ENCODE data around the gene C15orf39.
"Not testable (repeated sequence)": the region's sequence is repeated elsewhere in the genome, so short reads cannot be mapped to it uniquely, and the experiment has no call there.

Gene C15orf39

DNA sequence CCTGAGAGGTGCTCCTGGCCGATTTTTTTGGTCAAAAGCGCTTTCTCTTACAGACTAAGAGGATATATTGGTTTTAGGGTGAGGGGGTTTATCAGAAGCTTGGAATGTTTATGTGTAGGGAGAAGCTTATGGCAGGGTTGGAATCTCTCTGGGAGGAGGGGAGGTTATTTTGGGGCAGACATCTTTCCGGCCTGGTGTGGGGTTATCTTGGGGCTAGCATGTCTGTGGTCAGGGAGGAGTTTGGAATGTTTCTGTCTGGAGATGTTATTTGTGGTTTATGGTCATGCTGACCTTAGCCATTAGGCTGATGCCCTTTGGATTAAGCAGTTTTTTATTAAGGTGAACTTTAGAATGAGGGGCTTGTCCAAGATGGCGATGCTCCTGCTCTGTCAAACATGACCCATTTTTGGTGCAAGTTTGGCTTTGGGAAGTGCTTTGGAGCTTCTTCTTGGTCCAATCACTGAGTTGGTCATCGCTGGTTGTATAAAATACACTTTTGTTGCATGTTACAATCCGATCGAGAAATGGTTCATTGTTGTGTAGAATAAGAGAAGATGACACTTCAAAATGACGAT is 35.1 kb upstream of the C15orf39 start:
- H3K4me1 Mint-ChIP-seq (ENCODE audit: low read depth) = peaks cover 33% of the 10 kb centered on the region
- not testable (repeated sequence) for DNase-seq; H3K27me3 Mint-ChIP-seq; H3K9me3 Mint-ChIP-seq; H3K27ac Mint-ChIP-seq; H3K36me3 Mint-ChIP-seq (ENCODE audit: low read depth); H3K4me3 Mint-ChIP-seq

DNA sequence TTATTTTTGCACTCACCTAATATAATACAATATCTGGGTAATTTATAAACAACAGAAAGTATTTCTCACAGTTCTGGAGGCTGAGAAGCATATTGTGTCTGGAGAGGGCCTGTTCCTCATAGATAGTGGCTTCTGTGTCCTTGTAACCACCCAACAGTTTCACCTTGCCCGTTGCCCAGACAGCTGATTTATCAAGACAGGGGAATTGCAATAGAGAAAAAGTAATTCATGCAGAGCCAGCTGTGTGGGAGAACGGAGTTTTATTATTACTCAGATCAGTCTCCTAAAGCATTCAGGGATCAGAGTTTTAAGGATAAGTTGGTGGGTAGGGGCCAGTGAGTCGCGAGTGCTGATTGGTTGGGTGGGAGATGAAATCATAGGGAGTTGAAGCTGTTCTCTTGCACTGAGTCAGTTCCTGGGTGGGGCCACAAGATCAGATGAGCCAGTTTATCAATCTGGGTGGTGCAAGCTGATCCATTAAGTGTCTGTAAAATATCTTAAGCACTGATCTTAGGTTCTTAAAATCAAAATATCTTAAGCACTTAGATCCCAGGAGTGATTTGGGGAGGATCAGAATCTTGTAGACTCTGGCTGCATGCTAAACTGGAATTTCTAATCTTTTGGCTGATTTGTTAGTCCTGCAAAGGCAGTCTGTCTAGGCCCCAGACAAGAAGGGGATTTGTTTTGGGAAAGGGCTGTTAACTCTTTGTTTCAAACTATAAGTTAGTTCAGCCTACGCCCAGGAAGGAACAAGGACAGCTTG is 33.9 kb upstream of the C15orf39 start:
- Mint-ChIP-seq H3K4me3 (no peak overlapping the region), H3K4me1 (ENCODE audit: low read depth) (peaks cover 41% of the 10 kb centered on the region), H3K27me3 (no peaks in the 10 kb centered on the region), H3K9me3 (no peaks in the 10 kb centered on the region), H3K27ac (no peak overlapping the region), H3K36me3 (ENCODE audit: low read depth) (no peaks in the 10 kb centered on the region)
- DNase-seq = no peak

DNA sequence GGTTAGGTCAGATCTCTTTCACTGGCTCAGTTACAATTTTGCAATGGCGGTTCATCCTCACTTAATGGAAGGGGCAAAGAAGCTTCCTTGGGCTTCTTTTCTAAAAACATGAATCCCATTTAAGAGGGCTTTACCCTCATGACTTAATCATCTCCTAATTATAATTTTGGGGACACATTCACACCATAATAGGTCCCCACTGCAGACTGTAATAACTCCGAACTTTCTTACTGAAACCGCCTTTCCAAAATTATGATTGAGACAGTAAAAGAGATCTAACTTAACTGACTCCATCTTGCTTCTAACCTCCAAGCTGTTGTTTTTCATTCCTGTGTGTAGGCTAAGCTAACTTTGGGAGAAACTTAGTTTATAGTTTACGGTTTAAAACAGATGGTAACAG is 33.3 kb upstream of the C15orf39 start:
- no peak for DNase-seq
- Mint-ChIP-seq H3K9me3 (no peaks in the 10 kb centered on the region), H3K4me3 (no peak overlapping the region), H3K27ac (no peak overlapping the region), H3K4me1 (ENCODE audit: low read depth) (peaks cover 41% of the 10 kb centered on the region), H3K27me3 (no peaks in the 10 kb centered on the region), H3K36me3 (ENCODE audit: low read depth) (no peaks in the 10 kb centered on the region)

DNA sequence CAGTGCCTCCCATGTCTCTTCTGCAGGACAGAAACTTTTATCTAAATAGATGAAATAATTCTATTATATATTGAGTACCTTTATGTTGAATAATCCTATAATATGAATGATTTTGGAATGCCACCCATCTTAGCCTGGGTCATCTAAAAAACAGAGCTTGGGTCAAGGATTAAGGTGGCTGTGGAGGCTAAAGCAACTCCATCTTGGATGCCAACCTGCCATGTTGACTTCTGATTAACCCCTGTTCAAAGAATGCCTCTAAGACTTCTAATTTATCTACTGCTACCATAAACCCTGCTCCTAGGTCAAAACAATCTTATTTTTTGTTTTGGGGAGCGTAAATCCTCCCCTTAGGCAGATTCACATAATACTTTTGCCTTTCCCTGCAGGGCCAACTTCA is 31.5 kb upstream of the C15orf39 start:
- no peak overlapping the region for H3K4me3 Mint-ChIP-seq
- H3K27ac Mint-ChIP-seq = no peak overlapping the region
- H3K4me1 Mint-ChIP-seq (ENCODE audit: low read depth) = peaks cover 41% of the 10 kb centered on the region
- no peaks in the 10 kb centered on the region for H3K27me3 Mint-ChIP-seq
- DNase-seq = no peak
- H3K36me3 Mint-ChIP-seq (ENCODE audit: low read depth) = no peaks in the 10 kb centered on the region
- no peaks in the 10 kb centered on the region for H3K9me3 Mint-ChIP-seq

DNA sequence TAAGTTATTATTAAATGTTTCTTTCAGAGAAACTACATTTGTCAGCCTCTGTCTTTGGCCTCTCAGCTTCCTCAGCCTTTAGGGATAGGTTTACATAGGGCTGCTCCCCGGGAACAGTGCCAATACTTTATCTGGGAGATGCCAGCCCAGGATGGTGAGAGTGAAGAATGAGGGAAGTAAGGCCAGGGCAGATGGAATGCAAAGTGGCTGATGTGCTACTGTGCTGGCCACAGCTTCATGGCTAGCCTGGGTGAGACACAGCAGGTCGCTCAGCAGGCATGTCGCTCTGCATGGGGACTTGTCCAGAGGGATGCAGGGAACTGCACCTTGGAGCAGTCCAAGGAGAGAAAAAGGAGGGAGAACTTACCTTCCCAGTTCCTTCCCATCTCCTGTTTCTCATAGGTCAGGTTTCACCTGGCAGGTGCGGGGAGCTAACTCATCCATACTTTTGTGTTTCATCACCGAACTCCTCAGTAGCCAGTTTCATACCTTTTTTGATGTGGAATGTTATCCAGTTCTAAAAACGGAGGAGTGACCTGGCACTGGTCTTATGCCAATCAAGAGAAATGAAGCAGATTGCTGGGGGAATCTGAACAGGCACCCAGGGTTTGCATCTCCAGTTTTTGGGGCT is 30.9 kb upstream of the C15orf39 start:
- peaks cover 41% of the 10 kb centered on the region for H3K4me1 Mint-ChIP-seq (ENCODE audit: low read depth)
- no peaks in the 10 kb centered on the region for H3K27me3 Mint-ChIP-seq
- DNase-seq = no peak
- no peaks in the 10 kb centered on the region for H3K9me3 Mint-ChIP-seq
- H3K4me3 Mint-ChIP-seq = no peak overlapping the region
- no peak overlapping the region for H3K27ac Mint-ChIP-seq
- H3K36me3 Mint-ChIP-seq (ENCODE audit: low read depth) = no peaks in the 10 kb centered on the region

DNA sequence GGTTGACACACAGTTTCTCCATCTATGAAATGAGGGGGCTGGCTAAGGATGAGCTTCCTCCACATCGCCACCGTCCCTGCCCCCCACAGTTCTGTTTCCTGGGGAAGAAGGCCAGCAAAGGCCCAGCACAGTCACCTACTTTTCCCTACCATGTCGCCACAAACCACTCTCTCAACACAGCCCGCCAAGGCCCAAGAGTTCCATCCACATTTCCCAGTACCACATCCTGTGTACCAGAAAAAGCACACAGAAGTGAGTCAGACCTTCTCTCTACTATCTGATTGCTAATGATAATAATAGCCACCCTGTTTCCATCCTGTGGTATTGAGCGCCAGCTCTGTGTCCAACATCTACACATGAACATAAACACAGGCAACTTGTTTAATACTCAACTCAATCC is 30.3 kb upstream of the C15orf39 start:
- no peak for DNase-seq
- Mint-ChIP-seq H3K9me3 (no peaks in the 10 kb centered on the region), H3K4me3 (no peak overlapping the region), H3K27ac (peak overlapping the region; percentile 9), H3K27me3 (peaks cover 2% of the 10 kb centered on the region), H3K4me1 (ENCODE audit: low read depth) (peaks cover 41% of the 10 kb centered on the region), H3K36me3 (ENCODE audit: low read depth) (no peaks in the 10 kb centered on the region)

DNA sequence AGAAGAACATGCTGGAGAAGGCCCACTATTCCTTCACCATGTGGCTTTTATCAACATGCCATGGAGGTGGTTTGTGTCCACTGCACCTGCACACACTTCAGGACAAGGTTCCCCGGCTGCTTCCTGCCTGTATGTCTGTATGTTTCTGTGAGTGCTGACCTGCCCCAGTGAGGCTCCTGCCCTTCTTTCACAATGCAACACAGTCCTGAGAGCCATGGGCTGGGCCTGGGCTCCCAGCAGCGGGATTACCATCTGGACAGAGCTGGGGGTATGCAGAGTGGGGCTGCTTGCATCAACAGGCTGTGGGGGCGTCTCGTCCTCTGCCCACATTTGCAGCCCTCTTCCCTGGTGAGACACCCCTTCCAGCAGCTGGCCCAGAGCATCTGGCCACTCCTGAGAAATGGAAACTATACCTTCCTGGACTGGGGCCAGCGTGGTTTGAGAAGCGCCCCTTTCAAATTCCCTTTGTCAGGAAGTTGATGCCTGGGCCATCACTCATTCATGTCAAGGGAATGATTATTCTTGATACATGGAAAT is 29.3 kb upstream of the C15orf39 start:
- Mint-ChIP-seq H3K9me3 (no peaks in the 10 kb centered on the region), H3K4me3 (no peak overlapping the region), H3K36me3 (ENCODE audit: low read depth) (no peaks in the 10 kb centered on the region), H3K4me1 (ENCODE audit: low read depth) (peaks cover 41% of the 10 kb centered on the region), H3K27ac (no peak overlapping the region), H3K27me3 (peaks cover 11% of the 10 kb centered on the region)
- no peak for DNase-seq

DNA sequence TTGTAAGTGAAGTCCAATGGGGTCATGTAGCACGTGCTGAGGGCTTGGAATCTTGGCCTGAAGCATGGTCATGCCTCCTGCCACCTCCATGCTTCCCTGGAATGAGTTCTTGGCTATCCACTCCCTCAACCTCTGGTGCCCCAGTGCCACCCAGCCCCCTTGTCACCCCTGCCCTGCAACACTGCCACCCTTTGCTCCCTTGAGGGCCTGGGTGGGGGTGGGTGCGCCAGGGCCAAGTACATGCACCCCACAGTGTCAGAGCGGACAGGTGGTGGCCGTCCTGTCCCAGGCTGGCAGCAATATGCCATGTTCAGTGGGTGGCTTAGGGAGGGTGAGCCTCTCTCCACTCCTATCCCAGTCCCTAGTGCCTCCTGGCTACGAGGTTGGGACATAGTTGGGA is 27.6 kb upstream of the C15orf39 start:
- peaks cover 25% of the 10 kb centered on the region for H3K27me3 Mint-ChIP-seq
- no peak overlapping the region for H3K4me3 Mint-ChIP-seq
- no peaks in the 10 kb centered on the region for H3K9me3 Mint-ChIP-seq
- peaks cover 33% of the 10 kb centered on the region for H3K4me1 Mint-ChIP-seq (ENCODE audit: low read depth)
- no peak overlapping the region for H3K27ac Mint-ChIP-seq
- DNase-seq = no peak
- no peaks in the 10 kb centered on the region for H3K36me3 Mint-ChIP-seq (ENCODE audit: low read depth)

DNA sequence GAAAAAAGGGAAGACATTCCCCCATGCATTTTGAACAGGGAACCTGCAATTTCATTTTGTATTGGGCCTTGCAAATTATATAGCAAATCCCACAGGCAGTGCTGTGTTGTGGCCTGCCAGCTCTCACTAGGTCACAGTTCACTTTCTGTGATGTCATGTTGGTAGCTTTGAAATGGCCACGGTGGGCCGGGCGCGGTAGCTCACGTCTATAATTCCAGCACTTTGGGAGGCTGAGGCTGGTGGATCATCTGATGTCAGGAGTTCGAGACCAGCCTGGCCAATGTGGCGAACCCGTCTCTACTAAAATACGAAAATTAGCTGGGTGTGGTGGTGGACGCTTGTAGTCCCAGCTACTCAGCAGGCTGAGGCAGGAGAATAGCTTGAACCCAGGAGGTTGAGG is 27.0 kb upstream of the C15orf39 start:
- H3K9me3 Mint-ChIP-seq = no peaks in the 10 kb centered on the region
- H3K36me3 Mint-ChIP-seq (ENCODE audit: low read depth) = no peaks in the 10 kb centered on the region
- H3K27ac Mint-ChIP-seq = no peak overlapping the region
- peaks cover 32% of the 10 kb centered on the region for H3K27me3 Mint-ChIP-seq
- no peak for DNase-seq
- peaks cover 31% of the 10 kb centered on the region for H3K4me1 Mint-ChIP-seq (ENCODE audit: low read depth)
- no peak overlapping the region for H3K4me3 Mint-ChIP-seq

DNA sequence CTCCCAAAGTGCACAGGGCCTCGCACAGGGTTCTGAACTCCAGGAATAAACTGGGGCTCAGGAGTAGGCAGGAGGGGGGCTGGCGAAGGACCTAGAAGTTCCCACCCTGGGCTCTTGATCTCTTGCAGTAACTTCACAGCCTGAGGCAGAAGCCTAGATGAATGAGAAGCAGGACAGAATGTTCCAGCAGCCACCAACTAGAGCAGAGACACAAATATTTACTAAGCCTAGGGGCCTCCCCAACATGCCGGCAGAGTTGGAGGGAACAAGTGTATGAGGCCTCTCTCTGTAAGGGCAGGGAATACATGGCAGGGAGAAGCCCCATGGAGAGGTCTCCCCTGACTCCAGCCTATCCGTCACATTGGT is 25.3 kb upstream of the C15orf39 start:
- Mint-ChIP-seq H3K27me3 (peaks cover 47% of the 10 kb centered on the region), H3K4me1 (ENCODE audit: low read depth) (peaks cover 19% of the 10 kb centered on the region), H3K9me3 (no peaks in the 10 kb centered on the region), H3K4me3 (no peak overlapping the region), H3K27ac (no peak overlapping the region), H3K36me3 (ENCODE audit: low read depth) (no peaks in the 10 kb centered on the region)
- DNase-seq = no peak

DNA sequence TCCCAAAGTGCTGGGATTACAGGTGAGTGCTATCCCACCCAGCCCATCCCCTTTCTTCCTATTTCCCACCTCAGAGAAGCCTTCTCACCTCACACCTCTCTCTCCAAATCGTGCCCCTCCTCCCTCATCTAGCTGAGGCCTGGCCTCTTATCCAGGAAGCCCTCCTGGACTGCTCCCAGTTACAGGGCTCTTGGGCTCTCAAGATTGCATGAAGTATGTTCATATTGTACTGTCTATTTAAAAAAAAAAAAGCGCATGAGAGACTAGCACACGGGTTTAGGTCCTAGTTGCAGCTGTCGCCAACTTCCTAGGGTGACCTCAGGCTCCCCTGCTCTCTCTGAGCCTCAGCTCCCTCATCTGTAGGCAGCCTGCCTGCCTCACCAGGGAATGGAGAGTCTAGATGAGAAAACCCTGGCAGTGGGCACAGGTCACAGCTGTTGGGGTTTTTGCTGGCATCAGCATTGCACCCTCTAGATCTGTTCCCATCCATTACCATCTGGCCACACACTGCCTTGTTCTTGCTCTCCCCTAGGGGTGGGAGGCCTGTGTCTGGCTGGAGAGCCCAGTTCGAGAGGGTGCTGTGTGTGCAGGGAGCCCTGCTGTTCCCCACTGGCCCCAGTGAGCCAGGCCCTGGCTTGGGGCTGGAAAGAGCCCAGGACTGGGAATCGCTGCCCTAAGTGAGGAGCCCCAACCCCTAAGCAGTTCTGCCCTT is 24.2 kb upstream of the C15orf39 start:
- Mint-ChIP-seq H3K9me3 (no peaks in the 10 kb centered on the region), H3K4me3 (no peak overlapping the region), H3K4me1 (ENCODE audit: low read depth) (peaks cover 11% of the 10 kb centered on the region), H3K27ac (no peak overlapping the region), H3K27me3 (peaks cover 57% of the 10 kb centered on the region), H3K36me3 (ENCODE audit: low read depth) (no peaks in the 10 kb centered on the region)
- no peak for DNase-seq

DNA sequence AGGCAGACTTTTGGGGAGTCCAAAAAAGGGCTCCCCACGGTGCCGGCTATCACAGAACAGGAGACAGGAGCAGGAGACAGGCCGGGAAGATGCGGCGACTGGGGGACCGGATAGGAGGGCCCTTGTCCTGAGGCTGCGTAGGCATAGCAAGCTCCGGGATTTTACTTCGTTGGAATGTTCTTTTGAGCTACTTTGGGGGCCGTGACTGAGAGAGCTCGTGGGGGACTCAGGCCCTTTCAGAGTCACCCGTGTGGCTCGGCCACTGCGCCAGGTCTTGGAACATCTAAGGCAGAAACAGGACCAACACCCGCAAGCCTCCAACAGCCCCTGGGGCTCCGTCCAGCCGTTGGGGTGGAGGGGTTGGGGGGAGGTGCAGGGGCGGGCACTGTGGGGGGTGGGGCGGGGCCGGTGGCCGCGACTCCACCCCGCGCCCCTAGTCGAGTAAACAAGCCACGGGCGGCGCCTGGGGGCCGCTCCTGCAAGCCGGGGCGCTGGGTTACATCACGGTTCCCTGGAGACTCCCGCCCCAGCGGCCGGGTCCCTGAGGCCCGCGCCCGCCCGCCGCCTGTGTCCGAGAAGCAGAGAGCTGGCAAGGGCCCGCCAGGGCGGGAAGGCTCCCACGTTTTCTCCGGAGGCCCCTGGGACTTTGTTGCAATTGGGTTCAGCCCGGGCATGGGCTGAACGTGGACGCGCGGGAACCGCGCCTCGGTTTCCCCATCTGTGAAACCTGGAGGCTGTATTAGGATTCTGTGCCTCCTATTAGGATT is 23.3 kb upstream of the C15orf39 start:
- H3K4me1 Mint-ChIP-seq (ENCODE audit: low read depth) = peaks cover 9% of the 10 kb centered on the region
- H3K9me3 Mint-ChIP-seq = no peaks in the 10 kb centered on the region
- H3K27ac Mint-ChIP-seq = no peak overlapping the region
- no peak for DNase-seq
- no peaks in the 10 kb centered on the region for H3K36me3 Mint-ChIP-seq (ENCODE audit: low read depth)
- no peak overlapping the region for H3K4me3 Mint-ChIP-seq
- peaks cover 60% of the 10 kb centered on the region for H3K27me3 Mint-ChIP-seq

DNA sequence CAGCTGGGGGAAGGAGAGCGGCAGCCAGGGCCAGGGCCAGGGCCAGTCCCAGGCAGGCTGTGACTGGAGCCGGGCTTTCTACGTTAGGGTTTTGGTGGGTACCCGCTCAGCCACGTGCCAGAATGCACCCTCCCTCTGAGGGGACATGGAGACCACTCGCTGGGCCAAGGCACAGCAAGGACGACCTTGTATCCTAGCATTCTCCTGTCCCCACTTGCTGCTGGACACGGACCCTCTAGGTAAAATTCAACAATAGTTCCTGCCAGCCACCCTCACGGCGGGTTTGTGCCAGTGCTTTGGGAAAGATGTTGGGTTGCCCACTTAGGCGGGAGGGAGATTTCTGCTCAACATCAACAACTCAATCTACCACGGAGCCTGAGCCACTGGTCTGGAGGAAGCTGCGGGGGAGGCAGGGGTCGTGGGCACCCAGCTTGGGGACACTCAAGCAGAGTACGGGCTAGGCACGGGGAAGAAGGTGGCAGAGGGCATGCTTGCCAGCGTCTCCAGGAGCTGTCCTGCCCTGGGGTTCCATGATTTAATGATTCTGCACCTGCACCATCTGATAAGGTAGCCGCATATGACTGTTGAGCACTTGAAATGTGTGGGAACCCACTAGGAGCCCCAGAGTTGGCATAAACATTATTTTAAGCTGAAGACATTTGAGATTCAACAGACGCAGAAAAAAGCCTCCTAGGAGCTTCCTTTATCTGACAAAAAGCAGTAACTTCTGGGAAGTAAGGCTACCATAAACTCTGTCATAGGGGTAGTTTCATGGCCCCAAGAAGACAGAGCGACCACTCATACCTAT is 22.5 kb upstream of the C15orf39 start:
- Mint-ChIP-seq H3K4me1 (ENCODE audit: low read depth) (peaks cover 9% of the 10 kb centered on the region), H3K36me3 (ENCODE audit: low read depth) (no peaks in the 10 kb centered on the region), H3K9me3 (no peaks in the 10 kb centered on the region), H3K27ac (no peak overlapping the region), H3K27me3 (peaks cover 60% of the 10 kb centered on the region), H3K4me3 (no peak overlapping the region)
- no peak for DNase-seq

Measured in activated T-cell treated with anti-CD3 and anti-CD28 coated beads, Interleukin-2, amount 50 U/mL, for 24 hours (primary cell).